ENCODE measurements around the gene ZCCHC2.

The ZCCHC2 gene

GRCh38 chr18:62539284-62540165, 16.7 kb downstream of the ZCCHC2 start:
- no peak for DNase-seq

GRCh38 chr18:62543021-62543420, 20.2 kb downstream of the ZCCHC2 start:
- no peak for DNase-seq

- DNase-seq = no peak
These were observed 22.3 kb downstream of the ZCCHC2 start for GRCh38 chr18:62545098-62545497.

- DNase-seq = no peak
These were observed 26.9 kb downstream of the ZCCHC2 start for GRCh38 chr18:62549755-62550154.

- no peak for DNase-seq
These were observed 27.9 kb downstream of the ZCCHC2 start for GRCh38 chr18:62550746-62551145.

GRCh38 chr18:62551972-62552513, 29.2 kb downstream of the ZCCHC2 start:
- DNase-seq = no peak

GRCh38 chr18:62554061-62554815, 31.4 kb downstream of the ZCCHC2 start:
- no peak for DNase-seq

GRCh38 chr18:62555135-62555534, 32.3 kb downstream of the ZCCHC2 start:
- peak; percentile 72 for DNase-seq

- DNase-seq = no peak
These were observed 33.6 kb downstream of the ZCCHC2 start for GRCh38 chr18:62556397-62556796.

GRCh38 chr18:62558015-62558663, 35.3 kb downstream of the ZCCHC2 start:
- DNase-seq = no peak

GRCh38 chr18:62564044-62564443, 41.2 kb downstream of the ZCCHC2 start:
- no peak for DNase-seq

GRCh38 chr18:62566199-62566598, 43.4 kb downstream of the ZCCHC2 start:
- peak; percentile 10 for DNase-seq

GRCh38 chr18:62566818-62567217, 44.0 kb downstream of the ZCCHC2 start:
- no peak for DNase-seq

- DNase-seq = no peak
These were observed 46.3 kb downstream of the ZCCHC2 start for GRCh38 chr18:62569081-62569655.

GRCh38 chr18:62571037-62571436, 48.2 kb downstream of the ZCCHC2 start:
- DNase-seq = no peak

GRCh38 chr18:62571648-62572047, 48.8 kb downstream of the ZCCHC2 start:
- no peak for DNase-seq

- DNase-seq = no peak
These were observed 49.6 kb downstream of the ZCCHC2 start for GRCh38 chr18:62572456-62572855.

GRCh38 chr18:62574776-62575175, 52.0 kb downstream of the ZCCHC2 start:
- DNase-seq = no peak

GRCh38 chr18:62576271-62576670, 53.4 kb downstream of the ZCCHC2 start:
- no peak for DNase-seq

GRCh38 chr18:62576845-62577512, 54.2 kb downstream of the ZCCHC2 start:
- no peak for DNase-seq

- DNase-seq = no peak
These were observed 54.9 kb downstream of the ZCCHC2 start for GRCh38 chr18:62577765-62578164.

- no peak for DNase-seq
These were observed 56.2 kb downstream of the ZCCHC2 start for GRCh38 chr18:62578980-62579511.

Data from fibroblast of skin of right biceps (primary cell).